Epithelial cell of esophagus (primary cell): ENCODE data around the gene NOVA1.

Experiments used
- DNase-seq: peaks from one replicate; pipeline ENCODE4 v3.0.0; 2010; ENCODE audit warnings: low read depth
- H3K4me3 ChIP-seq: 2 replicates; pipeline ENCODE4 v1.5.1; 2011; ENCODE audit warnings: mild to moderate bottlenecking, low read length, control low read depth
- CTCF ChIP-seq: IDR thresholded peaks from 2 replicates; pipeline ENCODE4 v1.5.1; 2011; ENCODE audit warnings: low read depth, mild to moderate bottlenecking, low read length, control low read depth, inconsistent platforms; ENCODE audit not compliant: insufficient read depth; ENCODE audit errors: missing control alignments

Gene NOVA1

GRCh38 chr14:26531894-26532293, 65.9 kb downstream of the NOVA1 start:
- H3K4me3 ChIP-seq: no peak overlapping the region
- DNase-seq: peak; percentile 62
- TF ChIP-seq CTCF: peak; percentile 38

DNA sequence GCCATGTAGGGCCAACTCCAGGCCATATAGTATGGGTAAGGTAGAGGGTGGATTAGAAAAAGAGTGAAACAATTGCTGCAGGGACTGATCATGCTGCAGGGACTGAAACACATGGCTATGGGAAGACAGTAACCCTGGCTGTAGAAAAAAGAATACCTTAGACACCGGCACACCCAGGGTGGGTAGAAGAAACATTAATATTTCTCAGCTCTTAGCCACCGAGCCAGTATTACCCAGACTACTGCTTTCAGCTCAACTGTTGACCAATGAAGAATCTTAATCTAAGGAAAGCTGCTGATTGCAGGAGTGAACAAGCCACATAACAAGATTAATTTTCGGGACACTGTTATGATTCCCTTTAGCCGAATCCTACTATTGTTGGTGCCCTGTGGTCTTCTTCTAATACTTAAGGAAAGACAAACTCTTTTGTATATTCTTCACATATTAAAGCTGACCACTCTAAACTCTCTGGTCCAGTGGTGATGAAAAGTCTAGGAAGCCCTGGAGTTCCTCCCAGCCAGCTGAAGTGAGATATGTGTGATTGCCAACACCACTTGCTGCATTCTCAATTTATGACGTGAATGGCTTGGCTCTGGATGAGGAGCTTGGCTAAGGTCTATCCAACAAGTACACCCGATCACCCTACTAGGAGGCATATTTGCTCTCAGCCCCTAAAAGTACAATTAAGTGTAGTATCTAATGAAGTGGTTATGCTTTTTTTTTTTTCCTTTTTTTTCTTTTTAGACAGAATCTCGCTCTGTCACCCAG, 69.2 kb downstream of the NOVA1 start:
- H3K4me3 ChIP-seq: no peak overlapping the region
- no peak for TF ChIP-seq CTCF
- DNase-seq: no peak

DNA sequence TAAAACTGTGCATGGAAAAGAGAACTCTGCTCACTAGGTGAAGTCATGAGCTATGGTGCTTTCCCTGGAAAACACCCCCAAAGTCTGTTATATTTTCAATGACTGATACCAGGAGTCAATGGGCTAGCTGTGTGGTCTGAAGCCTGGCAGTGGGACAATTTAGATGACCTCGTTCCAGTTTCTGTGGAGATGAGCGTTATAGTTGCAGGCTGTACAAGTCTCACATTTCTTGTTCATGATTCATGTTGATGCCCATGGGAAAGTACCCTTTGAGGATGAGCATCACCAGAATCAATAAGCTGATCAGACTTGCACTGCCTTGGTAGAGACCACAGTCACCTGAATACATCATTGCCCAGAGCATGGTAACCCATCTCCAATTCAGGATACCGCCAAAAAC, 70.7 kb downstream of the NOVA1 start:
- TF ChIP-seq CTCF: no peak
- no peak overlapping the region for H3K4me3 ChIP-seq
- DNase-seq: peak; percentile 0

DNA sequence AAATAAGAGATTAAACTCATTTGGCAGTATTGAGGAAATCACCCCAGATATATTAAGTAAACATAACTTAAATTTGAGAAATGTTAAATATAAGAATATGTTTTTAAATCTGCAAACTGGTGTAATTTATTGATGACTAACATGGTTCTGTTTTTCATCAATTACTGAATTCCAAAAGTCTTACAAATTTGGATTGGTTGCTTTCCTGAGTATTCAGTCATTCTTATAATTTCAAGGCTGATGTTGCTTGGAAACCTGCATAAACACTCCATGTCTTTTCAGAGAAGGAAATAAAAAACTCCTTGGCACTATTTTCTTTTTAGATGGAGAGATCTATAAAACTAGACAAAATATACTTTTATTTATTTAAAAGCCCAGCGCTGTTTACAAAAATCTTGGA, 71.7 kb downstream of the NOVA1 start:
- DNase-seq: no peak
- TF ChIP-seq CTCF: no peak
- H3K4me3 ChIP-seq: no peak overlapping the region

- no peak for DNase-seq
- TF ChIP-seq CTCF: no peak
- no peak overlapping the region for H3K4me3 ChIP-seq
Measured at GRCh38 chr14:26525085-26525484, 72.7 kb downstream of the NOVA1 start.

- no peak overlapping the region for H3K4me3 ChIP-seq
- no peak for DNase-seq
- no peak for TF ChIP-seq CTCF
Measured at GRCh38 chr14:26522967-26523366, 74.9 kb downstream of the NOVA1 start.

DNA sequence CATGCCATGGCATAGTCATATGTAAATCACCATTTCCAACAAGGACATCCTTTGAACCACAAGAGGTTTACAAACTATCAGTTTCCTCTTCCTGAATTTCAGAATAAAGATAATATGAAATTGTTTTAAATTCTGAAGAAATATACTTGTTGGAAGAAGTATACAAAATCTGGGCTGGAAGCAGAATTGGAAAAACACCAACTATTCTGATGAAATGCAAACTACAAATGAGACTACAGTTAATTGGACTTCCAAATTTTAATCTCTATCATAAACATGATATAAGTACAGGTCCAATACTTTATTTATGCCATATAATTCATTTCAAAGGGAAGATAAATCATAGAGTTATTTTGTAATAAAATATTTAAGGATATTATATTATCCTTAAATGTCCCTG, 80.1 kb downstream of the NOVA1 start:
- no peak overlapping the region for H3K4me3 ChIP-seq
- no peak for DNase-seq
- TF ChIP-seq CTCF: no peak
